HuH-7.5 (cell line): ENCODE results near the gene UBL7.
A peak's percentile ranks its signal among the peaks of the same experiment; 100 is the strongest.

Experiments used
- DNase-seq: peaks from one replicate; pipeline ENCODE4 v3.0.0; 2011; ENCODE audit warnings: low spot score

UBL7 gene

DNA sequence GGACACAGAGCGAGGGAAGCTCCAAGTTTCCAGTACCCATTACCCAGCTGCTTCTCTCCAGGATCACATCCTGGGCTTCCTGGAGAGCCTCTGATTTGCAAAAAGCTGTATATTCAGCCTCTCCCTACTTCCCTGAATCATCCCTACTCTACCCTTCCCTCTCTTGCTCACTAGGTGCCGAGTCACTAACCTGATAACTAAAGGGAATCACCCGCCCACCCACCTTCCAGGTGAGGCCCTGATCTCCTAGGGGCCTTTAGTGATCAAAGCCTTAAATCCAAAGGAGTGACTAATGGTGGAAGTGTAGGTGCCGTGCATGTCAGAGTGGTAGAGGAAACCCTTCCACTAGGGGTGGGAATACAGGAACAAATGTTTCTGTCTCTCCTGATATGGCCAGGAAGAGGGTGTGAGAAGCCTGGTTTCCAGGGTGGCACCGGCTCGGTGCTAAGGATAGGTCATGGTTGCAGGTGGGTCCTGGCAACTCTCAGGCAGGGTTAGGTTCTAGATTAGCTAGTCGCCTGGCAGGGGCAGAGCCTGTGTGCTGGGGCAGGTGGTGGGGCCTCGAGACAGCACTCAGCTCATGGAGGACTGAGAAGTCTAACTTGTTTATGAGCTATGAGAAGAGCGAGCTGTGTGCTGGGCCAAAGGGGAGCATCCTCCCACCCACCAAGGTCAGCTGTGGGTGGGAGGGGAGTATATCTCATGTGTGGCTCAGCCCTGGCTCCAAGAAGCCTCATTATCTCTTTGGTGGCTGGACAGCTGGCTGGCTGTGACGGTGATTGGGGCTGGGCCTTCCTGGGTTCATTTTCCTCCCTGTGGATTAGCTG is 37.3 kb downstream of the UBL7 start:
- no peak for DNase-seq

DNA sequence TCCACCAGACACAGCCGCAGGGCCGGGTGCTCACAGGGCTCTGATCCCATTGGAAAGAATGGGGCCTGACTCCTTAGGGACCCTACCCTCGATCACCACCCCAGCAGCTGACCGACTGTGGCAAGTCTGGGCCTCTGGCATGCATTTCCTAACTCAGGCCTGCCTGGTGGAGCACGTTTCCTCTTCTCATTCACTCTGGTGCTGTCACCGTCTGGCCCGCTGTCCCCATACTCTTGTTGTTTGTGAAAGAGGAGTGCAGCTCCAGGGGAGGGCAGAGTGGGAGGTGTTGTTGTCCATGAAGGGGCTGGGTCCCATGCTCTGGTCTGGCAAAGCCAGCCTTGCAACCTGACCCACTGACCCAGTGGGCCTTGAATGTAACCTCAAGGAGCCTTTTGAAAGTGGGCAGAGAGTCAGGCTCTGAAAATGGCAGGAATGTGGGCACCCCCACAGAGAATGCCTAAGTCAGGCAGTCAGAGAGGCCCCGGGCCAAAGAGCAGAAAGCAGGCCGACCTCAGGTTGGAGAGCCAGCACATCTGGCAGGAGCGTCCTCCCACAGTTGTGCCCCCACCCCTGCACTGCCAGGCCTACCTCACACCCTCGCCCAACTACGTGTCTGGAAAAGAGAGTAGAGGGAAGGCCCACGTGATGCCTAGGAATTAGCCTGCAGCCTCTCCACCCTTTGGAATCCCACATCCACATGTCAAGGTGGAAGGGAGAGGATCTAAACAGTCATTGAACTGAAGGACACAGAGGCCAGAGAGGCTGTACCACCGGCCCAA is 38.1 kb downstream of the UBL7 start:
- DNase-seq: no peak

DNA sequence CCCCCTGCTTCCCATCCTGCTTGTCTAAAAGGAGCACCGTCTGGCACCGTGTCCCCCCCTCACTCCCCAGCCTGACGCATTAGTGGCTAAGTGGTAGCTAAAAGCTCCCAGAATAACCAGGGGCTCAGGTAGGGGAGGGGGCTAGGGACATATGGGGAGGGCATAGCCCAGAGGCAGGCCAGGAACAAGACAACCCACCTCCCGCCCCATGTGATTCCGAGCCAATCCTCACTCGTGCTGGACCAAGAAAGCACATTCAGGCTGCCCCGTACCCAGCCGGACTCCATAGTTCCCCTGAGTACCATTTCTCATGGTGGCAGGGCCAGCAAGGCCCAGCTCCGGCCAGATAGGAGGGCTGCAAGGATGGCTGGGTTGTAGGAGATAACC is 38.7 kb downstream of the UBL7 start:
- no peak for DNase-seq

GRCh38 chr15:74421302-74422245 is 39.4 kb downstream of the UBL7 start:
- no peak for DNase-seq

DNA sequence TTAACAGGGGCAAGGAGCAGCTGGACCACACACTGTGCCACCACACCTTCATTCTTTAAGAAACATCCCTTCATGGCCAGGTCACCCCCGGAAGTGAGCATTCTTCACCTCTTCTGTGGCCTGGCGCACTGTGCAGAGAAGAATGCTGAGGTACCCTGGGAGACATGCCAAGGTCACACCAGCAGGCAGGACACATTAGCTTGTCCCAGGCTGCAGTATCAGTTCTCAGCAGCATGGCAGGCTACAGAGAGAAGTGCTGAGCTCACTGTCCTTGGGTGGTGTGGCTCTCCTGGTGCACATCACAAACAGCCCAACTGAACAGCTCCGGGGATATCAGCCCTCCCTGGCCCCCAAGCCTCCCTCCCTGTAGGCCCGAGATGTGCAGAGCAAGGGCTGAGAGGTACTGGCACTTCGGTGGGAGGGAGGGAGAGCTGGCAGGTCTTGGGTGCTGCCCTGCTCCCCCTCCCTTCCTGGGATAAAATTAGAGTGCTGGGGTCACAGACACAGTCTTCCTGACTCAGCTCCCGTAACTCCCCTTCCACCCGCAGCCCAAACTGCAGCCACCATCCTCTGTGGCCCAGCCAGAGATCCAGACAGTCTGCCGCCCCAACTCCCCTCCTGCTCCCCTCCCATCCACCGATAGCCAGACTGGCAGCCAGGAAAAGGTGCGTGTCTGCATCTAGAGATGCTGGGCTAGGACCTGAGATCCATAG is 40.6 kb downstream of the UBL7 start:
- DNase-seq: no peak

GRCh38 chr15:74419432-74419831 is 41.5 kb downstream of the UBL7 start:
- DNase-seq: no peak

- peak; percentile 87 for DNase-seq
Observed at GRCh38 chr15:74418575-74419338, 42.2 kb downstream of the UBL7 start.

GRCh38 chr15:74417670-74418069 is 43.3 kb downstream of the UBL7 start:
- DNase-seq: no peak

DNA sequence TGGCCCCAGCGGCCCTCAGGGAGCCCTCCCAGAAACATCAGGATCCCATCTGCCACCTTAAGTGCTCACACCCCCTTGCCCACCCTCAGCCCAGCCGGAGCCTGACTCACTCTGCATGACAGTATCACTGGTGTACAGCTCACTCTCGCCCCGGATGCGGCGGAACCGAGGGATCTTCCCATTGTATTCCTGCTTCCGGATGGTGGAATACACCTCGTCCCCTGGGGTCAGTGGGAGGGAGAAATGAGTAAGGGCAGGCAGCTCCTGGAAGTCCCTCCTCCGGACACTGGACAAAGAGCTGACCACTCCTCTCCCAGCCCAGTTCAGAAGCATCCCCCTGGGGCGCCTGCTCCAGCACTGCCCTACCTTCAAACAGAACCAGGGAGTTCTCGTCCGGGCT is 43.7 kb downstream of the UBL7 start:
- DNase-seq: no peak

DNA sequence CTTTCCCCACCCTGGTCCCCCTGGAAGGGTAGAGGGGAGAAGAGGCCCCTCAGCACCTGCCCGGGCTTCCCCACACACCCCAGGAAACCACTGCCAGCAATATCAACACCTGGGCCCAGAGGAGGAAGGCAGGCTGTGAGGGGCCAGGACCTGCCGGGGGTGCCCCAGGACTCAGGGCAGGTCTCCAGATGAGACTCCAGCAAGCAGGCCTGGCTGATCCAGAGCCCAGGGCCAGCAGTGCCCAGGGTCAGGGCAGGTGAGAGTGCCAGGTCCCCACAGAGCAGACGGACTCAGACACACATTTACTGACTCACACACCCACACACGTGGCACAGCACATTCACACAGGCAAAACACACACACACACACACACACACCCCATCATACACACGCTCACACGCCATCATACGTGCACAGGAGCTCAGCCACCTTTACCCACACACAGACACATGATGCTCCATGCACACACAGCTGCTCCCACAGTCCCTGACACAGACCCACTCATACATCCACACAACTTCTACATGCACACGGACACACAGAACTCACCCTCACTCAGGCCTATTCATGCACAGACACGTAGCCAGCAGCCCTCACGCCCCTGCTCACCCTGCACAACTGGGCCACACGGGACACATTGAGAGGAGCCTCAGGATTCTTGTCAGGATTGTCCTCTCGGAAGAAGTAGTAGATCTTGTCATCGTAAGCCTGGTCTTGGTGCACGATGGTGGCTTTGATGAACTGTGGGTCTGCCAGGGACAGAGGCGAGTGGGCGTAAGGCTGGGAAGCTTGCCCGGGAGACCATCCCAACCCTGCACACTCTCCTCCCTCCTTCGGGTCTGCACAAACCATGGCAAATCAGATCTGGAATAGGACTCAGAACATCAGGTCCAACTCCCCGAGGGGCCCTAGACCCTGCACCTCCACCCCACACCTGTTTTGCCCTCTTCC is 44.7 kb downstream of the UBL7 start:
- no peak for DNase-seq

DNA sequence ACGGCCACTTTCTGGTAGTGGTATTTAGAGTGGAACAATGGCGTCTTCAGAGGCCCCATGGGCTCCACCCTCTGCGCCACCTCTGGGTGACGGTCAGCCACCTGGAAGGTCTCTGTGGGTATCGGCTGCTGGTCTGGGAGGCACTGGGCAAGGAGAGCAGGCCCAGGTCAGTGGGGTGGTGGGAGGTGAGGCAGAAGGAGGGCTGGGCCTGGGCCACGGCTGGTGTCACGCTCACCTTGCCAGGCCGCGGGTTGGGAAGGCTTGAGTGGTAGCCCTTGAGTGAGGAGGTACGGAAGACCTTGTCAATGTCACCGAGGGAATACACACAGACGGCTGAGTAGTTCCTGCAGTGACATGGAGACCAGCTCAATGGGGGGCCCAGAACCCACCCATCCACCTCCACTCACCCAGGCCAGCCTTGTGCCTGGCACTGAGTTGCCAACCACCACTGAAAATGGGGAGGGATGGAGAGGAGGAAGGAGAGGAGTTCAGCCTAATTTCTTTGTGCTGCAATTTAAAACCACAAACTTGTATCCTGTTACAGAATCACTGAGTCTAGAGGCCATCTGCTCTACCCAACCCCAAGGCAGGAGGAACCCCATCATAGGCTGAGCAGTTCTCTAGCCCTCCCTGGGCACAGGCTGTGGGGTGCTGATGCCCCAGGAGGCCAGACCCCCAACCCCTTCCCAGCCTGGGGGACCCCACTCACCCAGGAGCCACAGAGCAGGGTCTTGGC is 46.2 kb downstream of the UBL7 start:
- DNase-seq: no peak

GRCh38 chr15:74414081-74414580 is 46.8 kb downstream of the UBL7 start:
- no peak for DNase-seq

GRCh38 chr15:74413350-74414080 is 47.4 kb downstream of the UBL7 start:
- DNase-seq: no peak

DNA sequence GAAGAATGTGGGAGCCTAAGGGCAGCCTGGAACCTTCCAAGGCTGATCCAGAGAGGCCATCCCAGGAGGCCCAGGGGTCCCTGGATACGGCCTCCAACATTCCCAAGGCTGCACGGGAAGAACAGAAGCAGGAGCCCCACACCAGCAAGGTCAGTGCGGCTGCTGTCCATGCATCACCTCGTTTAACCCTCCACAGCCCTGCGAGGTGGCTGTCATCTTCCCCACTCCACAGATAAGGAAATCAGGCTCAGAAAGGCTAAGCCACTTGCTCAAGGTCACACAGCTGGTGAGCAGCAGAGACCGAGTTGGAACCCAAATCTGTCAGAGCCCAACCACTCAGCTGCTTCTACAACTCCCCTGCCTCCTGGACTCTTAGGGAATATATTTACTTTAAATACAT is 48.8 kb downstream of the UBL7 start:
- DNase-seq: no peak

GRCh38 chr15:74411686-74412085 is 49.3 kb downstream of the UBL7 start:
- DNase-seq: no peak

GRCh38 chr15:74410502-74410901 is 50.5 kb downstream of the UBL7 start:
- no peak for DNase-seq

GRCh38 chr15:74409225-74409624 is 51.7 kb downstream of the UBL7 start:
- no peak for DNase-seq

- DNase-seq: no peak
Observed at GRCh38 chr15:74408815-74409214, 52.1 kb downstream of the UBL7 start.
